HepG2 (cell line): ENCODE data around the gene ZNF385B. TPM values are rescaled to one million over a fixed set of nuclear protein-coding genes. Genes with fewer than 3 reads are reported as not detected.

ENCODE experiments used
- EEA1 ChIP-seq: sonication (generic); formaldehyde crosslinking; IDR thresholded peaks from 2 replicates; pipeline ENCODE4 v1.5.1; 2020; ENCODE audit warnings: mild to moderate bottlenecking, missing genetic modification reagents, borderline replicate concordance
- HMGXB3 ChIP-seq: sonication (generic); formaldehyde crosslinking; IDR thresholded peaks from 2 replicates; pipeline ENCODE4 v1.4.0; 2020; ENCODE audit warnings: missing genetic modification reagents, borderline replicate concordance
- KDM5A ChIP-seq: fragments of 200-600 bp; sonication (generic); IDR thresholded peaks from 2 replicates; pipeline ENCODE4 v1.7.0; 2018; ENCODE audit warnings: antibody characterized with exemption, mild to moderate bottlenecking, low read length, borderline replicate concordance
- KLF15 ChIP-seq: sonication (generic); formaldehyde crosslinking; IDR thresholded peaks from 2 replicates; pipeline ENCODE4 v1.8.1; 2023; ENCODE audit warnings: borderline replicate concordance, mild to moderate bottlenecking, inconsistent platforms, missing genetic modification reagents, mixed read lengths
- MXI1 ChIP-seq: IDR thresholded peaks from 3 replicates; pipeline ENCODE4 v1.6.1; 2012; ENCODE audit warnings: low read depth, low read length, inconsistent platforms, borderline replicate concordance
- NR0B2 ChIP-seq: sonication (generic); formaldehyde crosslinking; IDR thresholded peaks from 2 replicates; pipeline ENCODE4 v1.4.0; 2020; ENCODE audit warnings: mild to moderate bottlenecking, missing genetic modification reagents
- PBX2 ChIP-seq: IDR thresholded peaks from 2 replicates; pipeline ENCODE4 v1.6.1; 2016; ENCODE audit warnings: control low read depth
- PHB2 ChIP-seq: fragments of 450-650 bp; IDR thresholded peaks from 2 replicates; pipeline ENCODE4 v1.6.1; 2018; ENCODE audit not compliant: partially characterized antibody
- RBM39 ChIP-seq: fragments of 200-400 bp; formaldehyde crosslinking; IDR thresholded peaks from one replicate; pipeline ENCODE4 v1.6.1; 2018; ENCODE audit warnings: antibody characterized with exemption, mild to moderate bottlenecking, low read depth, low read length; ENCODE audit not compliant: poor library complexity, severe bottlenecking
- RFX5 ChIP-seq: IDR thresholded peaks from 2 replicates; pipeline ENCODE4 v1.6.1; 2011; ENCODE audit warnings: low read depth, low read length, improper control_type of control experiment
- ZBTB10 ChIP-seq: sonication (generic); formaldehyde crosslinking; IDR thresholded peaks from 2 replicates; pipeline ENCODE4 v1.4.0; 2020; ENCODE audit warnings: missing genetic modification reagents, borderline replicate concordance
- ZHX1 ChIP-seq: sonication (generic); formaldehyde crosslinking; IDR thresholded peaks from 2 replicates; pipeline ENCODE4 v1.8.1; 2022; ENCODE audit warnings: low read depth, mild to moderate bottlenecking, missing genetic modification reagents
- ZNF431 ChIP-seq: sonication (generic); formaldehyde crosslinking; IDR thresholded peaks from 2 replicates; pipeline ENCODE4 v1.9.0; 2022; ENCODE audit warnings: missing genetic modification reagents, low read depth, mild to moderate bottlenecking, borderline replicate concordance
- ZNF629 ChIP-seq: sonication (generic); formaldehyde crosslinking; conservative IDR thresholded peaks from 2 replicates; pipeline ENCODE4 v1.5.0; 2020; ENCODE audit warnings: missing genetic modification reagents
- ZNF746 ChIP-seq: sonication (generic); formaldehyde crosslinking; IDR thresholded peaks from 2 replicates; pipeline ENCODE4 v1.8.0; 2022; ENCODE audit warnings: mild to moderate bottlenecking, missing genetic modification reagents
- ZZZ3 ChIP-seq: sonication (generic); formaldehyde crosslinking; IDR thresholded peaks from 2 replicates; pipeline ENCODE4 v1.4.0; 2020; ENCODE audit warnings: missing genetic modification reagents, mild to moderate bottlenecking, borderline replicate concordance
- polyA plus RNA-seq, 8 experiments: library from polyadenylated mRNA; depleted of rRNA in 3 of 8; stranded (reverse) in 7 of 8; unstranded in 1 of 8; fragments of >200 nt; fragmentation: Illumina TruSeq in 4 of 8; extraction: Trizol in 4 of 8; gene quantifications; 2 replicates each; pipeline versions ENCODE4 v1.2.1 to v1.2.3, GENCODE V29; 2011 to 2016; ENCODE audit warnings: low read depth in 4 of 8, missing spikeins in 1 of 8, mixed read lengths in 1 of 8; ENCODE audit not compliant: insufficient read depth in 1 of 8
- total RNA-seq, 5 experiments: library from RNA; depleted of rRNA; stranded (reverse); fragments of >200 nt; fragmentation: Illumina TruSeq; extraction: Trizol; gene quantifications; 2 replicates each; pipeline ENCODE4 v1.2.3, GENCODE V29; 2016; ENCODE audit warnings: low read depth in 1 of 5

The ZNF385B gene
- total and polyA plus RNA-seq, 2 of the 13 experiments (the other 11 are each of a cell fraction or from before 2014, with no cell fraction given): 3.3 to 6.7 TPM

GRCh38 chr2:179580378-179581146 is 280.9 kb downstream of the ZNF385B start (continued):
- TF ChIP-seq EEA1: no peak
- no peak; the same call in 1 of the 2 replicates for TF ChIP-seq KLF15 (CRISPR knock-in tag)
- no peak for TF ChIP-seq PHB2
- no peak for TF ChIP-seq ZNF629 (CRISPR knock-in tag)
- no peak for TF ChIP-seq RFX5
- TF ChIP-seq ZNF431 (CRISPR knock-in tag): no peak
- TF ChIP-seq RBM39: no peak
- TF ChIP-seq ZNF746 (CRISPR knock-in tag): no peak
- TF ChIP-seq ZZZ3 (CRISPR knock-in tag): no peak
- TF ChIP-seq ZHX1: no peak
- TF ChIP-seq NR0B2 (CRISPR knock-in tag): no peak
- TF ChIP-seq ZBTB10 (CRISPR knock-in tag): no peak; the same call in 1 of the 2 replicates
- no peak for TF ChIP-seq MXI1
- TF ChIP-seq HMGXB3: no peak
- TF ChIP-seq KDM5A: no peak
- TF ChIP-seq PBX2: no peak
